Mesenchymal stem cell (in vitro differentiated cells and primary cell): ENCODE data around the gene DACH2.

Experiments
- DNase-seq: peaks from one replicate; pipeline ENCODE4 v3.0.0-alpha.2; 2013
- H2AFZ ChIP-seq: one replicate; pipeline ENCODE4 v1.6.1; 2013; ENCODE audit warnings: low read depth, mild to moderate bottlenecking, control low read depth, inconsistent platforms, low read length, moderate library complexity
- H2AK5ac ChIP-seq: 2 replicates; pipeline ENCODE4 v1.6.1; 2013; ENCODE audit warnings: low read length, moderate library complexity, mild to moderate bottlenecking, inconsistent platforms; ENCODE audit not compliant: severe bottlenecking
- H2BK120ac ChIP-seq: one replicate; pipeline ENCODE4 v1.6.1; 2013; ENCODE audit warnings: low read depth, mild to moderate bottlenecking, inconsistent platforms, low read length, moderate library complexity
- H2BK12ac ChIP-seq, 2 experiments: one replicate each; pipeline ENCODE4 v1.6.1; 2013; ENCODE audit warnings: inconsistent platforms in 2 of 2, low read length in 2 of 2, mild to moderate bottlenecking in 2 of 2, moderate library complexity in 2 of 2, control low read depth in 1 of 2
- H2BK15ac ChIP-seq: one replicate; pipeline ENCODE4 v1.6.1; 2013; ENCODE audit warnings: mild to moderate bottlenecking, low read depth, inconsistent platforms; ENCODE audit not compliant: poor library complexity, severe bottlenecking
- H2BK5ac ChIP-seq: 2 replicates; pipeline ENCODE4 v1.6.1; 2013; ENCODE audit warnings: low read depth, mild to moderate bottlenecking, low read length, control low read depth, inconsistent platforms; ENCODE audit not compliant: poor library complexity, severe bottlenecking
- H3K14ac ChIP-seq, 2 experiments: one replicate each; pipeline ENCODE4 v1.6.1; 2013; ENCODE audit warnings: inconsistent platforms in 2 of 2, low read length in 2 of 2, control low read depth in 1 of 2, mild to moderate bottlenecking in 1 of 2, moderate library complexity in 1 of 2
- H3K18ac ChIP-seq, 2 experiments: one replicate each; pipeline ENCODE4 v1.6.1; 2013; ENCODE audit warnings: inconsistent platforms in 2 of 2, low read length in 2 of 2, control low read depth in 1 of 2, low read depth in 1 of 2, mild to moderate bottlenecking in 1 of 2
- H3K23ac ChIP-seq, 2 experiments: one replicate each; pipeline ENCODE4 v1.6.1; 2013; ENCODE audit warnings: inconsistent platforms in 2 of 2, low read length in 2 of 2, mild to moderate bottlenecking in 2 of 2, moderate library complexity in 2 of 2, control low read depth in 1 of 2
- H3K27ac ChIP-seq: 2 replicates; pipeline ENCODE4 v1.5.1; 2013; ENCODE audit warnings: mild to moderate bottlenecking, moderate library complexity, low read length, control low read depth, inconsistent platforms; ENCODE audit not compliant: poor library complexity, severe bottlenecking
- H3K27me3 ChIP-seq, 2 experiments: 2 replicates each; pipeline versions ENCODE4 v1.6.1 to v1.7.0; 2013; ENCODE audit warnings: low read length in 2 of 2, mild to moderate bottlenecking in 2 of 2, moderate library complexity in 2 of 2, control low read depth in 1 of 2, inconsistent platforms in 1 of 2; ENCODE audit not compliant: control insufficient read depth in 1 of 2, insufficient read depth in 1 of 2
- H3K36me3 ChIP-seq, 2 experiments: 2 replicates each; pipeline versions ENCODE4 v1.6.1 to v1.7.0; 2013; ENCODE audit warnings: low read length in 2 of 2, control low read depth in 1 of 2, inconsistent platforms in 1 of 2, low read depth in 1 of 2, mild to moderate bottlenecking in 1 of 2; ENCODE audit not compliant: insufficient read depth in 2 of 2, control insufficient read depth in 1 of 2
- H3K4ac ChIP-seq, 2 experiments: one replicate each; pipeline ENCODE4 v1.6.1; 2013; ENCODE audit warnings: inconsistent platforms in 2 of 2, low read length in 2 of 2, mild to moderate bottlenecking in 2 of 2, moderate library complexity in 2 of 2, control low read depth in 1 of 2, low read depth in 1 of 2
- H3K4me1 ChIP-seq: 2 replicates; pipeline ENCODE4 v1.6.1; 2013; ENCODE audit warnings: low read depth, low read length, control low read depth; ENCODE audit not compliant: control insufficient read depth, insufficient read depth
- H3K4me2 ChIP-seq: 2 replicates; pipeline ENCODE4 v1.6.1; 2013; ENCODE audit warnings: low read length, mild to moderate bottlenecking, inconsistent platforms; ENCODE audit not compliant: poor library complexity, severe bottlenecking
- H3K4me3 ChIP-seq, 2 experiments: 2 replicates each; pipeline versions ENCODE4 v1.5.1 to v1.7.0; 2013; ENCODE audit warnings: low read length in 2 of 2, mild to moderate bottlenecking in 2 of 2, control low read depth in 1 of 2, low read depth in 1 of 2; ENCODE audit not compliant: insufficient read depth in 1 of 2
- H3K79me1 ChIP-seq: replicated peaks from 2 replicates; pipeline ENCODE4 v1.6.1; 2013; ENCODE audit warnings: mild to moderate bottlenecking, control low read depth, low read length, inconsistent platforms; ENCODE audit not compliant: poor library complexity, severe bottlenecking
- H3K9ac ChIP-seq: 2 replicates; pipeline ENCODE4 v1.7.0; 2013; ENCODE audit warnings: mild to moderate bottlenecking, low read length, moderate library complexity
- H3K9me3 ChIP-seq: 2 replicates; pipeline ENCODE4 v1.7.0; 2013; ENCODE audit warnings: mild to moderate bottlenecking, low read length; ENCODE audit not compliant: control insufficient read depth
- H4K8ac ChIP-seq: one replicate; pipeline ENCODE4 v1.6.1; 2013; ENCODE audit warnings: inconsistent platforms, mild to moderate bottlenecking, low read length, moderate library complexity
- H4K91ac ChIP-seq: one replicate; pipeline ENCODE4 v1.6.1; 2013; ENCODE audit warnings: mild to moderate bottlenecking, low read length, inconsistent platforms
- whole genome bisulfite sequencing: methylation state at CpG from one replicate; pipeline ENCODE4 v1.1.7; 2013; ENCODE audit warnings: mixed read lengths; 5-methylcytosine and 5-hydroxymethylcytosine counted together

DACH2 gene

DNA sequence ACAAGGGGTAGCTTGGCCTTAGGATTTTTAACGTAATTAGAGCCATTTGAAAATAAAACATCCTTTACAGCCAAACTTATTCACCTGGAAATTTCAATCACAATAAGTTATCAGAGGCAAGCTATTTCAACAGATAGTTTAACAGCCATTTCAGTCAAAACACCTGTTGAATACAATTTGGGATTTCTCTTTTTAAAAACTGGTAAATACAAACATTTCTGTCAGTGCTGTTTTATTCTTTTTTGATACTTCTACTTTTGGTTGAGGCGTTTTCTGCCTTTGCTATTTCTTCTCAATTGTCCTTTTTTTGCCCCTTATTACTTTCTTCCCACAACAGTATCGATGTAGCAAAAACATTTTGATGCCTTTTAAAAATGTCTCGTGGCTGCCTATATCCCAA lies 2.1 kb upstream of the DACH2 start:
- Histone ChIP-seq H3K9ac (no peak overlapping the region), H2BK120ac (no peak overlapping the region), H3K18ac (no peak overlapping the region), H3K4me3 (no peak overlapping the region), H3K27me3 (peaks cover 19 to 37% of the 10 kb centered on the region in 2 experiments), H3K9me3 (no peaks in the 10 kb centered on the region), H4K8ac (no peak overlapping the region), H2AK5ac (no peak overlapping the region), H3K27ac (no peak overlapping the region), H2BK5ac (no peak overlapping the region), H3K14ac (no peak overlapping the region), H3K79me1 (no peaks in the 10 kb centered on the region), H3K4me2 (no peak overlapping the region), H4K91ac (no peak overlapping the region), H2BK12ac (no peak overlapping the region), H3K36me3 (no peaks in the 10 kb centered on the region), H3K4ac (no peak overlapping the region), H2BK15ac (no peak overlapping the region), H2AFZ (no peak overlapping the region), H3K23ac (no peak overlapping the region), H3K4me1 (peaks cover 4% of the 10 kb centered on the region)
- DNase-seq = no peak
- WGBS = 79% methylated on average over 2 of the region's 4 CpGs

- no peak overlapping the region for H4K8ac ChIP-seq
- no peak overlapping the region for H2BK15ac ChIP-seq
- no peak overlapping the region for H3K4ac ChIP-seq
- no peak overlapping the region for H2BK12ac ChIP-seq
- H3K14ac ChIP-seq = no peak overlapping the region
- no peak overlapping the region for H2AK5ac ChIP-seq
- DNase-seq = no peak
- no peak overlapping the region for H3K18ac ChIP-seq
- no peaks in the 10 kb centered on the region for H3K79me1 ChIP-seq
- H2AFZ ChIP-seq = no peak overlapping the region
- H3K4me3 ChIP-seq = peak overlapping the region; percentile 42 to 61
- no peak overlapping the region for H4K91ac ChIP-seq
- H3K9ac ChIP-seq = no peak overlapping the region
- no peaks in the 10 kb centered on the region for H3K9me3 ChIP-seq
- H3K27me3 ChIP-seq = peaks cover 19 to 37% of the 10 kb centered on the region in 2 experiments
- WGBS = 1% methylated on average over 20 of the region's 23 CpGs
- H3K4me1 ChIP-seq = peaks cover 4% of the 10 kb centered on the region
- H2BK120ac ChIP-seq = no peak overlapping the region
- no peaks in the 10 kb centered on the region for H3K36me3 ChIP-seq
- no peak overlapping the region for H3K23ac ChIP-seq
- no peak overlapping the region for H3K27ac ChIP-seq
- peak overlapping the region; percentile 77 for H3K4me2 ChIP-seq
- H2BK5ac ChIP-seq = no peak overlapping the region
Measured at GRCh38 chrX:86148594-86148993, 343 bp downstream of the DACH2 start.

DNA sequence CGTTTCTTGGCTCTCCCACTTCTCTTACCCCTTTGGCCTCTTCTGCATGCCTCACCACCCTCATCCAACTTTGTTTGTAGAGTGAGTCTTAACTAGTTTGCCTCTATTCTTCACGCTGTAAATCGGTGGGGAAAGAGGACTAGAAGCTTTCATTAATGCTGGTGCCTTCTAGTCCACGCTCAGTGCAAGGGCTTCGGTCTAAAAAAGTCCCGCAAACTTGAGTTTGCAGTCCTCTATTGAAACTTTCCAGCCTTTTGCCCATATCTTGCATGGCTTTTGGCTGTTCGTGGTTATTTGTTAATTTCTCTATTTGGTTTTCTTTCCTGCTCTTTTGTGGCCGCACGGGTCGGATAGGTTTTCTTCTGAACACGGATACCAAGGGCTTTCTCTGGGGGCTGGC lies 868 bp downstream of the DACH2 start:
- no peak overlapping the region for H2BK5ac ChIP-seq
- no peak for DNase-seq
- H3K4me2 ChIP-seq = no peak overlapping the region
- no peak overlapping the region for H3K14ac ChIP-seq
- H2BK12ac ChIP-seq = no peak overlapping the region
- H3K18ac ChIP-seq = no peak overlapping the region
- WGBS = 14% methylated on average over 7 of the region's 11 CpGs
- no peaks in the 10 kb centered on the region for H3K79me1 ChIP-seq
- H3K9ac ChIP-seq = no peak overlapping the region
- H3K9me3 ChIP-seq = no peaks in the 10 kb centered on the region
- no peak overlapping the region for H2BK15ac ChIP-seq
- H2AFZ ChIP-seq = no peak overlapping the region
- H3K27ac ChIP-seq = no peak overlapping the region
- H3K36me3 ChIP-seq = no peaks in the 10 kb centered on the region
- no peak overlapping the region for H2BK120ac ChIP-seq
- peaks cover 4% of the 10 kb centered on the region for H3K4me1 ChIP-seq
- no peak overlapping the region for H4K8ac ChIP-seq
- no peak overlapping the region for H4K91ac ChIP-seq
- no peak overlapping the region for H3K23ac ChIP-seq
- peaks cover 19 to 37% of the 10 kb centered on the region in 2 experiments for H3K27me3 ChIP-seq
- H2AK5ac ChIP-seq = no peak overlapping the region
- no peak overlapping the region for H3K4ac ChIP-seq
- H3K4me3 ChIP-seq = no peak overlapping the region

DNA sequence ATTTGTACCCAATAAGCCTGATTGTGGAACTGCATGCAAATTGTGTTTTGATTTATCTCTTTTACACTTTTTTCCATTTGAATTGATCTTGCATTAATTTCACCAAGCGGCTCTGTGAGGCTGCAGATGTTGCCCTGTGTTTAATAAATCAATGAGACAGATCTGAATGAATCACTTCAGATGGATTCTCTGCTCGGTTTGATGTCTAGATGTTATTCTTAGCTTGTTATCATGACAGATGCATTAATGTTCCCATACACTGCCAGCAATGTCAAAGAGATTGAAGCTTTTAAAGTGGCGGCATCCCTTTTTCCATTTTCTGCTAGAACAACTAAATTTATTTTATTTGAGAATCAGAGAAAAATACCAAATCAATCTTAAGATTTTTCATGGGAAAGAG lies 6.3 kb downstream of the DACH2 start:
- Histone ChIP-seq H3K27ac (no peak overlapping the region), H2AFZ (no peak overlapping the region), H2BK12ac (no peak overlapping the region), H2BK5ac (no peak overlapping the region), H2AK5ac (no peak overlapping the region), H3K9ac (no peak overlapping the region), H3K9me3 (no peaks in the 10 kb centered on the region), H3K4me1 (no peaks in the 10 kb centered on the region), H3K4ac (no peak overlapping the region), H3K18ac (no peak overlapping the region), H3K79me1 (no peaks in the 10 kb centered on the region), H3K4me3 (no peak overlapping the region), H4K91ac (no peak overlapping the region), H2BK120ac (no peak overlapping the region), H4K8ac (no peak overlapping the region), H3K36me3 (no peaks in the 10 kb centered on the region), H3K27me3 (peaks cover 2 to 13% of the 10 kb centered on the region in 2 experiments), H3K14ac (no peak overlapping the region), H3K23ac (no peak overlapping the region), H3K4me2 (no peak overlapping the region), H2BK15ac (no peak overlapping the region)
- no CpG with 5 or more reads among the region's 3 CpGs for WGBS
- DNase-seq = no peak
